B cell (primary cell): Measurements from ENCODE around the gene ZFP1. TPM values are rescaled to one million over a fixed set of nuclear protein-coding genes. Genes with fewer than 3 reads are reported as not detected.

Experiments used
- ATAC-seq: fragments of 200-7000 bp; cut with Tn5 transposase; one replicate; pipeline ENCODE4 v1.10.0; 2021; ENCODE audit warnings: low read depth, mild to moderate bottlenecking, moderate number of reproducible peaks, moderate library complexity
- CTCF ChIA-PET: fragments of 350-600 bp; sonication (Branson Sonifier 250); formaldehyde crosslinking; loops from one replicate; lab custom pipeline; 2021; ENCODE audit warnings: antibody characterized with exemption, inconsistent platforms; lab: Charles Lee
- POLR2A ChIA-PET: fragments of 350-600 bp; sonication (Branson Sonifier 250); formaldehyde crosslinking; loops from one replicate; lab custom pipeline; 2021; ENCODE audit warnings: antibody characterized with exemption; lab: Charles Lee
- DNase-seq: peaks from one replicate; pipeline ENCODE4 v3.0.0; 2013
- H2AFZ ChIP-seq: 2 replicates; pipeline ENCODE4 v1.6.1; 2012; ENCODE audit warnings: mild to moderate bottlenecking, low read depth, low read length; ENCODE audit not compliant: insufficient read depth, poor library complexity, severe bottlenecking
- H3K27ac ChIP-seq, 2 donors: 1 replicate in 1 of 2; 2 replicates in 1 of 2; pipeline ENCODE4 v1.5.1; 2012 to 2013; ENCODE audit warnings: low read length in 2 of 2, mild to moderate bottlenecking in 2 of 2, moderate library complexity in 1 of 2
- H3K27me3 ChIP-seq, 4 experiments: fragments of 200-600 bp in 1 of 4; sonication (generic) in 1 of 4; replicated peaks in 1 of 4; 1 replicate in 2 of 4; 2 replicates in 2 of 4; pipeline versions ENCODE4 v1.6.1 to v1.7.0; 2013 to 2016; ENCODE audit warnings: low read length in 3 of 4, mild to moderate bottlenecking in 2 of 4, mixed read lengths in 1 of 4, moderate library complexity in 1 of 4; ENCODE audit not compliant: insufficient read depth in 4 of 4, control insufficient read depth in 3 of 4; ENCODE audit errors: control extremely low read depth in 1 of 4
- H3K36me3 ChIP-seq, 2 experiments: replicated peaks in 1 of 2; 1 replicate in 1 of 2; 2 replicates in 1 of 2; pipeline versions ENCODE4 v1.6.1 to v1.7.1; 2013; ENCODE audit warnings: low read length in 1 of 2; ENCODE audit not compliant: insufficient read depth in 2 of 2, control insufficient read depth in 1 of 2; ENCODE audit errors: control extremely low read depth in 1 of 2, extremely low read depth in 1 of 2
- H3K4me1 ChIP-seq, 2 donors: fragments of 200-600 bp in 1 of 2; sonication (generic) in 1 of 2; 1 replicate in 1 of 2; 2 replicates in 1 of 2; pipeline versions ENCODE4 v1.5.1 to v1.6.1; 2013 to 2017; ENCODE audit warnings: low read length in 2 of 2; ENCODE audit not compliant: control insufficient read depth in 2 of 2, insufficient read depth in 2 of 2
- H3K4me2 ChIP-seq: replicated peaks from 2 replicates; pipeline ENCODE3; 2012; ENCODE audit warnings: mild to moderate bottlenecking, low read depth, low read length; ENCODE audit not compliant: poor library complexity, severe bottlenecking
- H3K4me3 ChIP-seq, 5 experiments: fragments of 200-600 bp in 1 of 5; sonication (generic) in 1 of 5; 1 replicate in 3 of 5; 2 replicates in 2 of 5; pipeline versions ENCODE4 v1.5.1 to v1.7.0; 2011 to 2016; ENCODE audit warnings: low read length in 4 of 5, mild to moderate bottlenecking in 4 of 5, low read depth in 2 of 5, control low read depth in 1 of 5, moderate library complexity in 1 of 5; ENCODE audit not compliant: insufficient read depth in 1 of 5; ENCODE audit errors: control extremely low read depth in 1 of 5, extremely low read depth in 1 of 5
- H3K79me2 ChIP-seq: fragments of 200-600 bp; sonication (generic); one replicate; pipeline ENCODE4 v1.6.0; 2016; ENCODE audit warnings: low read length; ENCODE audit not compliant: control insufficient read depth, insufficient read depth
- H3K9ac ChIP-seq: fragments of 200-600 bp; sonication (generic); 2 replicates; pipeline ENCODE4 v1.6.1; 2017; ENCODE audit warnings: mild to moderate bottlenecking, low read length, moderate library complexity
- H3K9me3 ChIP-seq, 3 donors: one replicate each; pipeline versions ENCODE4 v1.6.1 to v1.7.1; 2013; ENCODE audit warnings: low read length in 2 of 3; ENCODE audit not compliant: control insufficient read depth in 2 of 3, insufficient read depth in 1 of 3; ENCODE audit errors: control extremely low read depth in 1 of 3
- H4K20me1 ChIP-seq: 2 replicates; pipeline ENCODE4 v1.6.0; 2012; ENCODE audit warnings: mild to moderate bottlenecking, low read length; ENCODE audit not compliant: insufficient read depth, control insufficient read depth, poor library complexity, severe bottlenecking
- H3K27ac Mint-ChIP-seq: one replicate; pipeline ENCODE4 v1.8.0; 2021; ENCODE audit warnings: mixed read lengths
- H3K27me3 Mint-ChIP-seq: one replicate; pipeline ENCODE4 v1.8.0; 2021; ENCODE audit warnings: mixed read lengths
- H3K4me1 Mint-ChIP-seq: one replicate; pipeline ENCODE4 v1.8.0; 2021; ENCODE audit warnings: mixed read lengths
- H3K4me3 Mint-ChIP-seq: one replicate; pipeline ENCODE4 v1.8.0; 2021; ENCODE audit warnings: mixed read lengths
- H3K9me3 Mint-ChIP-seq: one replicate; pipeline ENCODE4 v1.8.0; 2022; ENCODE audit warnings: mixed read lengths; ENCODE audit not compliant: insufficient read depth
- CTCF ChIP-seq: fragments of 200-600 bp; IDR thresholded peaks from one replicate; pipeline ENCODE4 v1.8.0; 2022; ENCODE audit warnings: antibody characterized with exemption, mild to moderate bottlenecking
- EZH2 ChIP-seq: IDR thresholded peaks from 2 replicates; pipeline ENCODE4 v1.6.1; 2012; ENCODE audit warnings: borderline replicate concordance, low read depth, mild to moderate bottlenecking, moderate library complexity, low read length; ENCODE audit not compliant: insufficient read depth, poor library complexity, severe bottlenecking
- WGBS: methylation state at CpG from one replicate; pipeline ENCODE4 v1.1.5; 2013; ENCODE audit warnings: missing lambda C conversion rate; ENCODE audit not compliant: insufficient coverage; 5-methylcytosine and 5-hydroxymethylcytosine counted together
- intact Hi-C: fragments of 100-400 bp; cut with micrococcal nuclease; formaldehyde crosslinking; loops from one replicate; pipeline ENCODE4 v1.10.0; 2022
- polyA plus RNA-seq: library from polyadenylated mRNA; depleted of rRNA; stranded (reverse); fragments of >200 nt; gene quantifications from 2 replicates; pipeline ENCODE4 v1.2.3, GENCODE V29; 2012
- total RNA-seq, 2 donors: library from RNA; stranded (reverse); fragments of 120-200 nt in 1 of 2; gene quantifications; 1 replicate in 1 of 2; 2 replicates in 1 of 2; pipeline versions ENCODE4 v1.2.3 to v1.2.4, GENCODE V29; 2013 to 2022

Gene ZFP1
- total and polyA plus RNA-seq, 2 donors (not counting 1 experiment from before 2014, with no cell fraction given): 3.4 to 13.4 TPM

- Histone ChIP-seq H3K4me2 (no peak overlapping the region), H3K9ac (no peak overlapping the region), H3K27ac (no peak overlapping the region), H4K20me1 (no peaks in the 10 kb centered on the region), H3K36me3 (no peaks in the 10 kb centered on the region), H3K9me3 (peaks cover 3 to 15% (median 14%) of the 10 kb centered on the region in 3 donors), H3K4me1 (no peaks in the 10 kb centered on the region), H2AFZ (no peak overlapping the region), H3K79me2 (no peaks in the 10 kb centered on the region), H3K27me3 (no peaks in the 10 kb centered on the region), H3K4me3 (no peak overlapping the region)
- ChIA-PET CTCF (interaction anchor here (1.1 kb wide), 1 partner anchor 77 kb away, joined by 3 read pairs; no protein-coding TSS in a partner anchor), POLR2A (no interaction called here)
- no peak for TF ChIP-seq CTCF
- no peak for TF ChIP-seq EZH2
- intact Hi-C loops: no loop called here
- H3K9me3 Mint-ChIP-seq: peaks cover 7% of the 10 kb centered on the region
- DNase-seq (no peak), ATAC-seq (no peak)
- no peak overlapping the region for H3K4me3 Mint-ChIP-seq
- H3K27me3 Mint-ChIP-seq: no peaks in the 10 kb centered on the region
- no peak overlapping the region for H3K27ac Mint-ChIP-seq
- 97% methylated on average over 4 of the region's 6 CpGs for WGBS
- no peaks in the 10 kb centered on the region for H3K4me1 Mint-ChIP-seq
Observed at GRCh38 chr16:75121949-75122568, 26.3 kb upstream of the ZFP1 start.

GRCh38 chr16:75122609-75123008 lies 25.7 kb upstream of the ZFP1 start:
- no peak overlapping the region for H3K27ac Mint-ChIP-seq
- peaks cover 7% of the 10 kb centered on the region for H3K9me3 Mint-ChIP-seq
- ATAC-seq (no peak), DNase-seq (no peak)
- H3K4me1 ChIP-seq: no peaks in the 10 kb centered on the region
- no peak overlapping the region for H3K4me3 ChIP-seq
- H3K4me2 ChIP-seq: no peak overlapping the region
- no peak overlapping the region for H3K27ac ChIP-seq
- no peaks in the 10 kb centered on the region for H3K79me2 ChIP-seq
- intact Hi-C loops: no loop called here
- ChIA-PET CTCF (interaction anchor here (1.1 kb wide), 1 partner anchor 77 kb away, joined by 3 read pairs; no protein-coding TSS in a partner anchor), POLR2A (no interaction called here)
- WGBS: no CpG with 5 or more reads among the region's 1 CpG
- no peaks in the 10 kb centered on the region for H3K4me1 Mint-ChIP-seq
- no peak overlapping the region for H3K4me3 Mint-ChIP-seq
- no peaks in the 10 kb centered on the region for H3K36me3 ChIP-seq
- H2AFZ ChIP-seq: no peak overlapping the region
- H3K27me3 Mint-ChIP-seq: no peaks in the 10 kb centered on the region
- H3K27me3 ChIP-seq: no peaks in the 10 kb centered on the region
- H3K9ac ChIP-seq: no peak overlapping the region
- peaks cover 3 to 19% (median 14%) of the 10 kb centered on the region in 3 donors for H3K9me3 ChIP-seq
- no peaks in the 10 kb centered on the region for H4K20me1 ChIP-seq
- no peak for TF ChIP-seq EZH2
- TF ChIP-seq CTCF: no peak
